Measurements from ENCODE around the gene B4GALNT3. TPM values are rescaled to one million over a fixed set of nuclear protein-coding genes. Genes with fewer than 3 reads are reported as not detected.

B4GALNT3 gene
- total RNA-seq, 1 donor: 0.10 TPM

DNA sequence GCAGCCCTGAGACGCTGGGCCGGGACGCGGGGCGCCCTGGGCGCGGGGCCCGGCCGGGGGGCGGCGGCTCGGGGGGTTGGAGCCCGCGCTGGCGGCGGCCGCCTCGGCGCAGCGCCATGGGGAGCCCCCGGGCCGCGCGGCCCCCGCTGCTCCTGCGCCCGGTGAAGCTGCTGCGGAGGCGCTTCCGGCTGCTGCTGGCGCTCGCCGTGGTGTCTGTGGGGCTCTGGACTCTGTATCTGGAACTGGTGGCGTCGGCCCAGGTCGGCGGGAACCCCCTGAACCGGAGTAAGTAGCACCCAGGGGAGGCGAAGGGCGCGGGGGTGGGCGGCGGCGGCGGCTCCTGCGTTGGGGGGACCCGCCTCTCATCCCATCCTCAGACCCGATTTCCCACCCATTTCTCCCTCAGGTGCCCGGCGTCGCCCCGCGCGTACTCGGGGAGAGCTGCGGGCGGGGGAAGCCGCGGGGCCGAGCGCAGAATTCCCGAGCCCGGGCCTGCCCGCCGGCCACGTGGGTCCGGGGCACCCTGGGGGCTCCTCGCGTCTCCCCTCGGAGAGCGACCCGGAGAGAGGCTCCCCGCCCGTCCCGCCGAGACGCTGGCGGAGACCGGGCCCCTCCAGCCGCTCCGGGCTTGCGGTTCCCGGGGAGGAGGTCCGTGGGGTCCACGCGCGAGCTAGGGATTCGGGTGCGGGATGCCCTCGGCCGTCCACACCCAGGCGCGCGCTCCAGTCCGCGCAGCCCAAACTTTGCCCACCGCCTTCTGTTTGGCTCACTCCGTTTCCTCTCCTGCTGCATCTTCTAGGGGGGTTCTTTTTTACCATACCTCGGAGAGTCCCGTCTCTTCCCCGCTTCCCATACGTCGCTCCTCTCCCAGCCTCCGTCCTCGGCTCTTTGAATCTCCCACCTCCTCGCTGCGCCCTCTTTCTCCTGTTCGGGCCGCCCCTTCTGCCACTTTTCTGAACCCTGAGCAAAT is 807 bp downstream of the B4GALNT3 start:
- H3K4me1 ChIP-seq (ENCODE audit: insufficient read depth, low read length): peaks cover 9% of the 10 kb centered on the region
- peaks cover 48% of the 10 kb centered on the region for H3K27me3 ChIP-seq (ENCODE audit: insufficient read depth, low read length)
- H3K4me3 ChIP-seq (ENCODE audit: low read length): peak overlapping the region; percentile 19
- no peaks in the 10 kb centered on the region for H3K9me3 ChIP-seq (ENCODE audit: low read depth, low read length)

DNA sequence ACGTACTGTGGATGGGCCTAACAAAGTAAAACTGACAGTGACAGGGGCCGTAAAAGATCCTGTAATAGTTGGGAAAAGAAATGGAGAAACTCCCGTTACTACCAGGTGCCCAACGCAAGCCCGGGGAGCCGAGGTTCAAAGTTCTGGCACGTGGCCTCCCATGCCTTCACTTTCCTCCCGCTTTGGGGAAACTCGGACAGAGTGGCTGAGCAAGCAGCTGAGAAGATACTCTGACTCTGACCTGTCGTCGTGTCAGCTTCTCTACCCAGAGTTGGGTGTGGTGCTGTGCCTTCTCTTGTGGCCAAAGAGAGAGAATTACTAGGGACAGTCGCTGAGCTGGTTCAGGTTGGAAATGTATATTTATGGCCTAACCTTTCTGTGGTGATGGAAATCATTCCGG is 1.7 kb downstream of the B4GALNT3 start:
- Histone ChIP-seq H3K4me1 (ENCODE audit: insufficient read depth, low read length) (peaks cover 9% of the 10 kb centered on the region), H3K4me3 (ENCODE audit: low read length) (no peak overlapping the region), H3K27me3 (ENCODE audit: insufficient read depth, low read length) (peaks cover 48% of the 10 kb centered on the region), H3K9me3 (ENCODE audit: low read depth, low read length) (no peaks in the 10 kb centered on the region)

DNA sequence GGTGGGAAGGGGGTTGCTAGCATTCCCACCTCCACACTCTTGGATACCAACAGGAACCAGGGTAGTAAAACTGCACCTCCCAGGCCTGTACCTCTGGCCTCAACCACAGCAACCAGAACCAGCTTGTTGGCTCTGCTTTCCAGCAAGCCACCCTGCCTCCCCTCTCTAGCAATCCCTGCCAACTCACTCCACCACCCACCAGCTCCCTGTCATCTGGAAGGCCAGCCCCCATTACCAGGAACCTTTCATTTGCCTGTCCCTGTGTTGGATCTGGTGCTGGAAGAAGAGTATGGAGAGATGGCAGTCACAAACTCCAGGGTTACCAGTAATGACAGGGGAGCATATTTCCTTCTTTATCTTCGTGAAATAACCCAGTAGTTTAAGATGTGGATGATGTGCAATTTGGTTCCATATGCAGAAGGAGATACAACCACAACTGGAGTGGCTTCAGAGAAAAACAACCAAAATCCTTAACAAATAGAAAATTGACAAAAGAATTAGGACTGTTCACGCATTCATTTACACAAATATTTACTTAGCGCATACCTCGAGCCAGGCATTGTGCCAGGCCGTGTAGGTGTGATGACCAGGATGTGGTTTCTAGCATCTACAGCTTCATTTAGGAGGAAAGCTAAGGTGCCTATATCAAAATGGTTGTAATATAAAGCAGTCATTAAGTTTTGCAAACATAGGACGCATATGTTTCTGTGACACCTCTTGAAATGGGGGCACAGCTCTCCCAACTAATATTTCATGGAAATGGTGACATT is 3.4 kb downstream of the B4GALNT3 start:
- peaks cover 39% of the 10 kb centered on the region for H3K27me3 ChIP-seq (ENCODE audit: insufficient read depth, low read length)
- H3K4me1 ChIP-seq (ENCODE audit: insufficient read depth, low read length): peaks cover 9% of the 10 kb centered on the region
- H3K4me3 ChIP-seq (ENCODE audit: low read length): no peak overlapping the region
- no peaks in the 10 kb centered on the region for H3K9me3 ChIP-seq (ENCODE audit: low read depth, low read length)

DNA sequence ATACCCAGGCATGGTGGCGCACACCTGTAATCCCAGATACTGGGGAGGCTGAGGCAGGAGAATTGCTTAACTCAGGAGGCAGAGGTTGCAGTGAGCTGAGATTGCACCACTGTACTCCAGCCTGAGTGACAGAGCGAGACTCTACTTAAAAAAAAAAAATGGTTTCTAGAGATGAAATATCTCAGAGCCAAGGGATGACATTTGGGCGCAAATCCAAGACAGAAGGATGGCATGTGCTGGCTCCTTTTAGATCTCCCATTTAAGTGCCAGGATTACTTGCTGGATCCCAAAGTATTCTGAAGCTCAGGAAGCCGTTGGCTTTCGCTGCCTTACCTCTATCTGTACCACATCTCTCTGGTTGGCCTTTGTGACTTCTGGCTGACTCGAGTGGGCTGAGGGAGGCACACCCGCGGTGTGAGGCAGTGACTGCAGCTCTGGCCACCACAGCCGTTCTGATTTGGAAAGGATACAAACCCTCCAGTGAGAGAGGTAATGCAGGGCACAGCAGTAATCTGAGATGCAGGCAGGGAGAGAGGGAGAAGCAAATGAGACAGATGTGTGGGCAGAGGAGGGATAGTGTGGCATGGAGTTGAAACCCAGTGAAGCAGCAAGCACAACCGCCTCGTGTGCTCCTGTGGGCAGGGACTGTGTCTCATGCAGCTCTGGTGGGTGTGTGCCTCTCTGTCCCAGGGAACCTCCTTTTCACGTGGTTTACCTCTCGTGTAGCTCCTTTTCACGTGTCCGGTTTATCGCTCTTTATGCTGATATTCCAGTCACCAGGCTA is 4.9 kb downstream of the B4GALNT3 start:
- peaks cover 26% of the 10 kb centered on the region for H3K27me3 ChIP-seq (ENCODE audit: insufficient read depth, low read length)
- peaks cover 4% of the 10 kb centered on the region for H3K4me1 ChIP-seq (ENCODE audit: insufficient read depth, low read length)
- no peaks in the 10 kb centered on the region for H3K9me3 ChIP-seq (ENCODE audit: low read depth, low read length)
- H3K4me3 ChIP-seq (ENCODE audit: low read length): no peak overlapping the region

DNA sequence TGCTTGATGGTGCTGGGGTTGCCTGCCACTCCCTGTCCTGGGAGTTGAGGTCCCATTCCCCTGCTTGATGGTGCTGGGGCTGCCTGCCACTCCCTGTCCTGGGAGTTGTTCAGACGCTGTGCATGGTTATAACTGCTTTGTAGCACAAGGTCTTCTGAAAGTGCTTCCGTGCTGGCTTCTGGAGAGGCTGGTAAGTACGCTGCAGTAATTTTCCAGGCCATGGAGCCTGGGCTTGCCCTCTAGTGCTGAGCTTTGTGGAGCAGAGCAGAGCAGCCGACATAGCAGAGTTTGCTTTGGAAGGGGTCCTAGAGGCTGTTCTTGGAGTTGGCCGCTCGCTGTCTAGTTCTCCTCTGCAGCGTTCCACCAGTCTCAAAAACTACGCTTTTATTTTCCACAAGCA is 6.3 kb downstream of the B4GALNT3 start:
- no peaks in the 10 kb centered on the region for H3K9me3 ChIP-seq (ENCODE audit: low read depth, low read length)
- H3K4me3 ChIP-seq (ENCODE audit: low read length): no peak overlapping the region
- H3K27me3 ChIP-seq (ENCODE audit: insufficient read depth, low read length): peaks cover 24% of the 10 kb centered on the region
- no peaks in the 10 kb centered on the region for H3K4me1 ChIP-seq (ENCODE audit: insufficient read depth, low read length)

DNA sequence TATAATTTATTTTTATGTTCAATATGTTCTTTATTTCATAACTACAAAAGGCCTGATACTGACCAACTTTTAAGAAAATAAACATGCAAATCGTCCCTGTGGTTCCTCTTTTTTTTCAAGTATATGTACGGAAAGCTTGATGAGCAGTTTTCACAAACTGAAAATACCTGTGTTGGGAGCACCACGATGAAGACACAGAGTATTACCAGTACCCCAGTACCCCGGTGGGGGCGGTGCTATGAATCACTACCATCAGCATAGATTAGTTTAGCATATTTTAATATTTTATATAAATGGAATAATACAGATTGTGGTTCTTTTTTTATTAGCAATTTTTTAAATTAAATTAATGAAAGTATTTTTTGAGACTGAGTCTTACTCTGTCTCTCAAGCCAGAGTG is 7.0 kb downstream of the B4GALNT3 start:
- Histone ChIP-seq H3K4me1 (ENCODE audit: insufficient read depth, low read length) (no peaks in the 10 kb centered on the region), H3K27me3 (ENCODE audit: insufficient read depth, low read length) (peaks cover 16% of the 10 kb centered on the region), H3K9me3 (ENCODE audit: low read depth, low read length) (no peaks in the 10 kb centered on the region), H3K4me3 (ENCODE audit: low read length) (no peak overlapping the region)

DNA sequence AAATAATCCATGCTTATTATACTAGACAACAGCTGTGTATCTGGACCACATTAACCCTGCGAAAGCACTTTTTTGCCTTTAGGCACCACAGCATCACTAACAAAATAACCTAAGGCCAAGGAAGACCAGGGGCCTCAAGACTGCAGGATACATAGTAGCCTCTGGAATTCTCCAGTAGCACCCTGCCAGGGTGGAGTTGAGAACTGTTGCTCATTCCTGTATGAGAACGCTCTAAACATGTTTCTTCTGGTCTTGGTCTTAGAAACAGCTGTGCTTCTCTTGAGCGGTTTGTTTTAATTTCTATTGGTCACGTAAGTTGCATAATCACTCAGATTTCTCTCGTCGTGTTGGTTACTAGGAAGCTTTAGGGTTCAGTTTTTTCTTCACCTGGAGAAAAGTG is 7.9 kb downstream of the B4GALNT3 start:
- H3K4me1 ChIP-seq (ENCODE audit: insufficient read depth, low read length): no peaks in the 10 kb centered on the region
- peaks cover 8% of the 10 kb centered on the region for H3K27me3 ChIP-seq (ENCODE audit: insufficient read depth, low read length)
- H3K4me3 ChIP-seq (ENCODE audit: low read length): no peak overlapping the region
- no peaks in the 10 kb centered on the region for H3K9me3 ChIP-seq (ENCODE audit: low read depth, low read length)

DNA sequence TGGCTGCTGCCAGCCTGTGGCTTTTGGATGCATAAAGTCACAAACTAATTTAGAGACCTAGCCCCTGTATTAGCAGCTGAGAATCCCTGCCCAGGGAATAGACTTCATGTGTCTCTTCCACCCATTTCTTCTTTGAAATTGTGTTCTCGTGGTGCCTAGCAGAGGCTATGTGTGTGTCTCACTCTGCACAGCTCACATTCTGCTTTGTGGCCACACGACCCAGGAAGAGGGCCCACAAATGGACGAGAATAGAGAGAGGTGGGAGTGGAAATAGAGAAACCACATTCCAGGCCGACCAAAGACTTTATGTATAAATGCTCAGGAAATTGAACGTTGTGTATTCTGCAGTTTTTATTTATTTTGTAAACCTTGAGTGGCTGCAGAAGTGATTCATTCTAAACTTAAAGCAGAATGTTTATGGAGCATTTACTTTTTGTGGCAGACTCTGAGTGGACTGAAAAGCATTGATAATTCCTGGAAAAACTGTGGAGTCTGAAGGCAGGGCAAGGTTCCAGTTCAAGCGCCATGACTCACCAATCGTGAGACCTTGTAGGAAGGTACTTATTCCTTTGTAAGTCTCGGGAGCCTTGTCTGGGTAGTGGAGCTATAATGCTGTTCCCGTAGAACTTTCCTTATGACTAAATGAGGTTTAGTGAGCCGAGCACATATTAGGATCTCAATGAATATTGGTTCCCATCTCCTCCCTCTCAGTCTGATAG is 9.1 kb downstream of the B4GALNT3 start:
- H3K9me3 ChIP-seq (ENCODE audit: low read depth, low read length): no peaks in the 10 kb centered on the region
- no peak overlapping the region for H3K4me3 ChIP-seq (ENCODE audit: low read length)
- no peaks in the 10 kb centered on the region for H3K4me1 ChIP-seq (ENCODE audit: insufficient read depth, low read length)
- H3K27me3 ChIP-seq (ENCODE audit: insufficient read depth, low read length): peaks cover 1% of the 10 kb centered on the region

DNA sequence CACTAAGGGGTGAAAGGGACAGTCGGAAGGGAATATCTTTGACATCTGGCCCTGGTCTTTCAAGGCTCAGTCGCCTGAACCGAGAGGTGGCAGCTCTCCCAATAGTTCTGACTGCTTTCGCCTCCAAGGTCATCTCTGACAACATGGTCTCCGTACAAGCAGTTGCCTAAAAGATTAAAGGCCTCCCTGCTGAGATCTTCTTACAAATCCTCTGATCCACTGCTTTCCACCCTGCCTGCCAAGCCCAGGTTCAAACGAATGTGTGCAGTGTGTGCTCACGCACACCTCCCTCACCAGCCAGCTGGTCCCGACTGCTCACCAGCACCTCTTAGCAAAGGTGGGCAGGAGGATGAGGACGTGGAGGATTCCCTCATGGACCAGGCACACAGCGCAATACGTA is 10.4 kb downstream of the B4GALNT3 start:
- Histone ChIP-seq H3K4me3 (ENCODE audit: low read length) (no peak overlapping the region), H3K27me3 (ENCODE audit: insufficient read depth, low read length) (peaks cover 2% of the 10 kb centered on the region), H3K4me1 (ENCODE audit: insufficient read depth, low read length) (no peaks in the 10 kb centered on the region), H3K9me3 (ENCODE audit: low read depth, low read length) (no peaks in the 10 kb centered on the region)

DNA sequence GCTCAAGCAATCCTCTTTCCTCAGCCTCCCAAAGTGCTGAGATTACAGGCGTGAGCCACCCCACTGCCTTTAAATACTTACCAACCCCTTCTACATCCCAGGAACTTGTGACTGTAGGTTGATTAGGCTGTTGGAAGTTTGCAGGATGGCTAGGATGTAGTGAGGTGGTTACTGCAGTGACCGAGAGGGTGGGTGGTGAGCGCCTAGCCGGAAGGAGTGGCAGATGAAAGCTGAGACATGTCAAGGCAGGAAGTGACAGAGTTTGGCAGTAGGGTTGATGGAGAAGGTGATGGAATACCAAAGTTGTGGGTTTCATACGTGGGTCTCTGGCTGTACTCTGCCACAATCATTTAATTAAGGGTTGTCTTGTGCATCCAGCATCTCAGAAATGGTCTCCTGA is 13.5 kb downstream of the B4GALNT3 start:
- peaks cover 2% of the 10 kb centered on the region for H3K27me3 ChIP-seq (ENCODE audit: insufficient read depth, low read length)
- H3K9me3 ChIP-seq (ENCODE audit: low read depth, low read length): no peaks in the 10 kb centered on the region
- H3K4me1 ChIP-seq (ENCODE audit: insufficient read depth, low read length): no peaks in the 10 kb centered on the region
- H3K4me3 ChIP-seq (ENCODE audit: low read length): no peak overlapping the region

DNA sequence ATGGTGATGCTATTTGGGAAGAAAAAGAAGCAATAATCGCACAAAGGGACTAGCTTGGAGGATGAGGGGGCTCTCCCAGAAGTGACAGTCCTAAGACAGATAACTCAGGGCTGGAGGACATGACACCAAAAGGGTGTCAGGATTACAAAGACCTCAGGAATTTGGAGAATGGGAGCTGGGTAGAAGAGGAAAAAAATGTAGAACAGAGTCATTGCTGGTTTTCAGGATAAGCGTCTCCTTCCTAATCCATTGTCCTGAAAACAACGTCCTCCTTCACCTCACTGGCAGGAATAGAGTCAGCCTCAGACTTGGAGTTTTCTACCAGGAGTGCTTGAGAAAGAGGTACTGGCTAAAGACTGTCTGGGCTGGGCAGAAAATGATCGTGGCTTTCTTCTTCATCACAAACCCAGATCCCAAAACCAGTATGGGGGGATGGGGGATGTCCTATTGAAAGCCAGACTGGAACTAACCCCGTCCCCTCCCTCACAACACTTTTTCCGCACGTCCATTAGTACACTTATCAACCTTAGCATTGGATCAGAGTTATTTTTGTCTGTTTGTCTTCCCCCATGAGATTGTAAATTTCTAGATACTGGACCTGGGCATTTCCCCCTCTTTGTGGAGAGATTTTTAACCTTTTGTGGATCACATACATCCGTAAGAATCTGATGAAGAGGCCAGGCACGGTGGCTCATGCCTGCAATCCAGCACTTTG is 14.3 kb downstream of the B4GALNT3 start:
- Histone ChIP-seq H3K9me3 (ENCODE audit: low read depth, low read length) (no peaks in the 10 kb centered on the region), H3K27me3 (ENCODE audit: insufficient read depth, low read length) (peaks cover 2% of the 10 kb centered on the region), H3K4me3 (ENCODE audit: low read length) (no peak overlapping the region), H3K4me1 (ENCODE audit: insufficient read depth, low read length) (no peaks in the 10 kb centered on the region)

DNA sequence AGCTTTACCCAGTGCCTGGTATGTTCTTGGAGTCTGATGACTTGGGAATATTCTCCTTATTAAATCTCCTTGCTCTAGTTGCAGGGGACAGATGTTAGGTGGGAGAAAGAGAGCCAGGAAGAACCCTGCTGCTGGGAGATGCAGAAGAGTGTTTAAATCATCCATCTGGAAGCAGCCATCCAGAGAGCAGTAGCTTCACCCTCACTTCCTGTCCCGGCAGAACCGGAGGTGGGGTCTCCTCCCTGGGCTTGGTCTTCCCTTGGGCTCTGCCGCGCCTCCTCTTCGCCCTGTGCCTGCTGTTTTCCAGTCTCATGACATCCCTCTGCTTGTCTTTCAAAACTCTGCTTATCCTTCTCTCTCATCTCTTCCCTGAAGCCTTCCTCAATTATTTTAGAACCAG is 15.5 kb downstream of the B4GALNT3 start:
- Histone ChIP-seq H3K4me3 (ENCODE audit: low read length) (no peak overlapping the region), H3K4me1 (ENCODE audit: insufficient read depth, low read length) (no peaks in the 10 kb centered on the region), H3K27me3 (ENCODE audit: insufficient read depth, low read length) (peaks cover 2% of the 10 kb centered on the region), H3K9me3 (ENCODE audit: low read depth, low read length) (no peaks in the 10 kb centered on the region)

DNA sequence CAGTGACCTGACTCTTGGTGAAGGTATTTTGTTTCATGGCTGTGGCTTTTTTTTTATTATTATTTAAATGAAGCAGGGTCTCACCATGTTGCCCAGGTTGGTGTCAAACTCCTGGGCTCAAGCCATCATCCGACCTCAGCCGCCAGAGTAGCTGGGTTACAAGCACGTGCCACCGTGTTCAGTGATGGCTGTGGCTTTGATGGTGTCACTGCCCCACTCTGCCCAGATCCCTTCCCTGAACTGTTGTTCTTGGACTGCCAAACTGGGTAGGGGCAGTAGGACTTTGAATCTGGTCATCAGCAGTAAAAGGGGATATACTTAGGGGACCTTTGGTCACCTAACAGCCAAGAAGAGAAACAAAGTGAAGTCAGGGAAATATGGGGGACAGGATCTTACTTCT is 19.4 kb downstream of the B4GALNT3 start:
- Histone ChIP-seq H3K4me1 (ENCODE audit: insufficient read depth, low read length) (no peaks in the 10 kb centered on the region), H3K9me3 (ENCODE audit: low read depth, low read length) (no peaks in the 10 kb centered on the region), H3K4me3 (ENCODE audit: low read length) (no peak overlapping the region), H3K27me3 (ENCODE audit: insufficient read depth, low read length) (peaks cover 2% of the 10 kb centered on the region)

Measured in mononuclear cell (primary cell).